ENCODE measurements around the gene QRICH1.

The QRICH1 gene

DNA sequence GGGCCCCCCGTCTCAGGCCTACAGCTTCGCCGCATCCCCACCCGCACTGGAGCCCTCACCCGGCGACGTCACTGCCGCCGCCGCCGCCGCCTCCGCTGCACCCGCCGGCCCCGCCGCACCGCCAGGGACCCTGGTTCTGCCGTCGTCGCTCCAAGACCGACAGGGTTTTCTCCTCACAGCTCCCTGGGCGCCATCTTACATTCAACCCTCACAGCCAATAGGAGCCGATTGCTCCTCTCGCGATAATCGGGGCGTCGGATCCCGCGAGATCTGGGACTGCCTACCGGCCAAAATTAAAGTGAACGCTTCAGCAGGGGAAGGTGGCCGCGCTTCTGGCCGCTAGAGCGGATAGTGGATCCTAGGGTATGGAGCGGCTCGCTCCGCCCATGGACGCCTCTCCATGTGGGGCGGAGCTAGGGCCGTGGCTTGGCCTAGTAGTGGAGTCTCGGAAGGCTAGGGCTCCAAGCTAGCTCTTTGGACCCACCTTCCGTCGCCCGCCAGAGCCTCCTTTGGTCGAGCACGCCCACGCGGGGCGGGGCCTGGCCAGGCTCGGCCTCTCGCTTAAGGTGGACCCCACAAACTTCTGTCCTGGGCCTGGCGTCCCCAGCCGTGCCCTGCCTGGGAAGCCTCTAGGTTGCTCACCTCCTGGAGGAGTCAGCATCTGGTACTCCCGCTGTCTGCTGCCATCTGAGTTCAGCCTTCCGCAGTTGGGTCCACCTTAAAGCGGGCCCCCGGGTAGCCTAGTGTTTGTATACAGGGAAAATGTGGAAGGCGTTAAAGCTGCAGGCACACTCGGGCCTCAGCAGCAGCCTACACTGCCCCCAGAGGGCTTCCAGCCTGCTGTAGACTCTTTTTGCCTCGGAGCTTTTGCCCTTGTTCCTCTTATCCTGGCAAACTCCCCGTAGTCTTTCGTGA is at the start of gene QRICH1:
Gene QRICH1, minus strand, starts transcription at position 219 of the 915 bp plus-strand sequence. CDS start 17,054 bp downstream, outside the sequence.
- DNase-seq, result peak; percentile 93

GRCh38 chr3:49140080-49140479 is 46.2 kb upstream of the QRICH1 start:
- no peak for DNase-seq

DNA sequence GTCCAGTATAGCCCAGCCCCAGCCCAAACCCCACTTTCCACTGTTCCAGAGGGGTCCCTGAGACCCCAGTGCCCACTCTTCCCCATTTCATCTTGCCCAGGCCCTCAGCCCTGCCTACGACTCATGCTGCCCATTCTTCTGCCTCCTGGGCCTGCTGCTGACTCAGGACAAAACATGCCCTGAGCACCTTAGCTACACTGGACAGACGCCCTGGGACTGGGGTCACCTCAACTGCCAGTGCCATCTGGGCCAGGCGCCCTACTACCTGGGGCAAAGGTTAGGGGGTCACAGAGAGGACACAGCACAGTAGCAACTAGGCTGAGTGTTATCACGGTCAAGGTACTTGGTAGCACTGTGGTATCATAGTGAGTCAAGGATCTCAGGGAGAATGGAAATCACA is 41.6 kb upstream of the QRICH1 start:
- DNase-seq, result no peak

DNA sequence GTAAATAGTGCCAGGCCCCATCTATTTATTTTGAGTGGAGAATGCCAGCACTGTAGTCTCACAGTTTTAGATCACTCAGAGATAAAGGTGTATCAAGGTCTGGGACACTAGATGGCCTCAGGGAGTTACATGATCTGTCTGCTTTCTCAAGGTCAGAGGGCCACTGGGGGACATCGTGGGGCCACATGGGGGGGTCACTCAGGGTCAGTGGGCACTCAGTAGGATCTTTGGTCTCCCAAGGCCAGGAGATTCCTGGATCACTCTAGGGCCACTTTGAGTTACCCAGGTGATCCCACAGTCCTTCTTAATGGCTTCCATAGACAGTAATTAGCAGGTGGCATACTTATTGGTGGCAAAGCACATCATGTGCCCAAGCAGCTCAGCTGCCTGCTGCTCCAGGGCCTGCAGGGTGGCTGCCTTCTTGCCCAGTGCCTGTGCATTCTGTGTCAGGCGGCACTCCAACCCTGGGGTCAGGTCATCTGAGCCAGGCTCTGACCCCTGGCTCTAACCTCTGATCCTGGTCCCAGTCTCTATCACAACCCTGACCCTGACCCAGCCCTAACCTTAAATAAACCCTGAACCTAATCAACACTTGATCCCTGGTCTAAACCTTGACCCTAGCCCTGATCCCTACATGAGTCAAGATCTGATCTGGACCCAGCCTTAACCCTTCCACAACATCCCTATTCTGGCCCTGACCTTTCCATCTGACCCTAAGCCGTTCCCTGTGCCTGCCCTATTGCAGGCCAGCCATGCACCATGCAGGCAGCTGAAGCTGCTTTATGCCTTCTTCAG is 40.8 kb upstream of the QRICH1 start:
- no peak for DNase-seq

GRCh38 chr3:49133226-49133951 is 39.5 kb upstream of the QRICH1 start:
- no peak for DNase-seq

DNA sequence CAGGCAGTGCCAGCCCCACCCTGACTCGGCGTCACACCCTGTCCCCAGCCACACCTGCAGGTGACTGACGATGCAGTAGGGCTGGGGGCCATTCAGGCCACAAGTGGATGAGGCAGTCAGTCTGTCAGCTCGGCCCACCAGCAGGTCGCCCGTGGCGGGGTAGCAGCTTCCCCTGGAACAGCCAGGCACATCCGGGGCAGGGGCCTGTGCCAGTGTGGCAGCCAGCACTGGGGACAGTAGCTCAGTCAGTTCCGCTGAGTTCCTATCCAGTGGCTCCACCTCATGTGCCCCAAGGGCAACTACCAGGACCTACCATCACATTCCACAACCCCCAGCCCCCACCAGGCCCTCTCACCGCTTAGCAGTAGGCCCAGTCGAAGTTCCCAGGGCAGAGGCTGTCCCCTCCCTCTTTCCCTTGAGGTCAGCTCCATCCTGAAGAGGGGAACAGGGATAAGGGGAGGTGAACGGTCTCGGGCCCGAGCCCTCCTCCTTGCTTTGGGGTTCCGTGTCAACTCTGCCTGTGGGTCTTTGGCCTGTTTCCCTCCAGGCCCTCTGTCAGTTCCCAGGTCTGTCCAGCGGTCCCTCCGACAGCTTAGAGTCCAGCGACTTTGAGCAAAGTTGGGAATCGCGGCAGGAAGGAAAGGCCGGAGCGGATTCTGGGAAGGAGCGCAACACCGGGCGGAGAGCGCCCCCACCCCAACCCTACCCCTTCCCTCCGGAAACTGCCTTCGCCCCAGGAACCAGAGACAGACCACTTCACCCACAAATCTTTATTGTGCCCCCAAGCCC is 38.8 kb upstream of the QRICH1 start, which contains the start of gene LAMB2:
Gene LAMB2, minus strand, starts transcription at position 614 of the 789 bp plus-strand sequence. Its CDS starts 183 bp downstream, at position 431.
- no peak for DNase-seq

GRCh38 chr3:49132073-49132436 is 38.2 kb upstream of the QRICH1 start:
- DNase-seq, result no peak

- no peak for DNase-seq
Observed at GRCh38 chr3:49131576-49131975, 37.7 kb upstream of the QRICH1 start.

- no peak for DNase-seq
Observed at GRCh38 chr3:49131040-49131439, 37.2 kb upstream of the QRICH1 start.

DNA sequence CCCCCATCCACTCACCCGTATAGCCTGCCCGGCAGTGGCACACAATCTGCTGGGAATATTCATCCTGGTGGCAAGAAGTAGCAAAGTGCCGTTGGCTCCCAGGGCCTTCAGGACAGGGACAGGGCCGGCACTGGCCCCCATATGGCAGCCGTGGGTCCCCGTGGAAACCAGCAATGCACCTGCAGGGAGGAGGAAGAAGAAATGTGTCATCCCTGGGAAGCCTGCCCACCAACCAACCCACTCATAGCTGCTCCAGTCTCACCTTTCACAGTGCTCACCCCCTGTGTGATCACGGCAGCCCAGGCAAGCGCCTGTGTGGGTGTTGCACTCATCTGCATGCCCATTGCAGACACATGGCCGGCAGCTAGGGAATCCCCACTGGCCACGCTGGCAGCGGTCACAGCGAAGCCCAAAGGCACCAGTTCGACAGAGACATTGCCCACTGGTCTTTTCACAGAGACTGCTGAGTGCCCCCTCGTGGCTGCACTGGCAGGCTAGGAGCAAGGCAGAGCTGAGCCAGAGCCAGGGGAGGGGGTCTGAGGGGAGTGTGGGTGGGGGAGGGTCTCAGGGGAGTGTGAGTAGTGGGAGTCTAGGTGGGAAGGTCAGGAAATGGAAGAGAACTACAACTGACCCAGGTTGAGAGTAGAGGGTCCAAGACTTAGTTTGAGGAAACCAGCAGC is 31.3 kb upstream of the QRICH1 start:
- no peak for DNase-seq

- DNase-seq, result no peak
Observed at GRCh38 chr3:49124203-49124602, 30.3 kb upstream of the QRICH1 start.

GRCh38 chr3:49123687-49124086 is 29.8 kb upstream of the QRICH1 start:
- DNase-seq, result no peak

- DNase-seq, result no peak
Observed at GRCh38 chr3:49122886-49123545, 29.1 kb upstream of the QRICH1 start.

- DNase-seq, result no peak
Observed at GRCh38 chr3:49122451-49122850, 28.6 kb upstream of the QRICH1 start.

DNA sequence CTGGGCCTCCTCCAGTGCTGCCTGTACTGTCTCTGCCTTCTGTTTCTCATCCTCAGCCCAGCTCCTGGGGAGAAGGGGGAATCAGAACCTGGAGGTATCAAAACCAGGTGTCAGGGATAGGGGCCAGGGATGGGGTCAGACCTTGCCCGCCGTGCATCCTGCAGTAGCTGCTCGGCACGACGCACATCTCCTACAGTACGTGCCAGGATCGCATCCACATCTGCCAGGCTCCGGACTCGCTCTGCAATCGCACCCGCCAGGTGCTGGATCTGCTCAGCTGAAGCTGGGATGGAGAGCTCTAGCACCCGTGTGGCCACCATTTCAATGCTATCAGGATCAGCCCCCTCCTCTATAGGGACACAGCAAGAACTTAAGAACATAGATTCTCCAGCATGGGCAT is 28.2 kb upstream of the QRICH1 start:
- no peak for DNase-seq

DNA sequence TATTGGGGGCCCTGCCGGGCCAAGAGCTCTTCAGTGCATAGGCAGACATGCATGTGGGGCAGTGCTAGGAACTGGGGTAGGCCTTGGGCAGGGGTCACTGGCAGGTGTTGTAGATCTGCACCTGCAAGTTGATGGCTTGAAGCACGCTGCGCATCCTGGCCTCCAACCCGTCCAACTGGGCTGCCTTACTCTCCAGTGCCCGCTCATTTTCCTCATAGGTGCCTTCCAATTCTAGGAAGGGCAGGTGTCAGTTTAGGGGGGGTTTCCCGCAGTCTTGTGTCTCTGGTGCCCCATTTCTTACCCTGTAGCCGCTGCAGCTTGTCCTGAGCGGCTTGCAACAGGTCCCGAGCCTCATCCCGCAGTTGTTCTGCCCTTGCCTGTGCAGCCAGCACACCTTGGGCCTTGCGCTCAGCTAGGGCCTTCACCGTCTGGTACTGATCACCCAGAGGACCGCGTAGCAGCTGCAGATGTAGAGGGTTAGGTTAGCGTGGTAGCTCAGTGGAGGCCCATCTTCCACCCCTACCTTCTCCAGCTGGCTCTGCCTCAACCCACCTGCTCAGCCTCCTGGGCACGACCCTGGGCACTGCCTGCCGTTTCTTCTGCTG is 27.4 kb upstream of the QRICH1 start:
- no peak for DNase-seq

DNA sequence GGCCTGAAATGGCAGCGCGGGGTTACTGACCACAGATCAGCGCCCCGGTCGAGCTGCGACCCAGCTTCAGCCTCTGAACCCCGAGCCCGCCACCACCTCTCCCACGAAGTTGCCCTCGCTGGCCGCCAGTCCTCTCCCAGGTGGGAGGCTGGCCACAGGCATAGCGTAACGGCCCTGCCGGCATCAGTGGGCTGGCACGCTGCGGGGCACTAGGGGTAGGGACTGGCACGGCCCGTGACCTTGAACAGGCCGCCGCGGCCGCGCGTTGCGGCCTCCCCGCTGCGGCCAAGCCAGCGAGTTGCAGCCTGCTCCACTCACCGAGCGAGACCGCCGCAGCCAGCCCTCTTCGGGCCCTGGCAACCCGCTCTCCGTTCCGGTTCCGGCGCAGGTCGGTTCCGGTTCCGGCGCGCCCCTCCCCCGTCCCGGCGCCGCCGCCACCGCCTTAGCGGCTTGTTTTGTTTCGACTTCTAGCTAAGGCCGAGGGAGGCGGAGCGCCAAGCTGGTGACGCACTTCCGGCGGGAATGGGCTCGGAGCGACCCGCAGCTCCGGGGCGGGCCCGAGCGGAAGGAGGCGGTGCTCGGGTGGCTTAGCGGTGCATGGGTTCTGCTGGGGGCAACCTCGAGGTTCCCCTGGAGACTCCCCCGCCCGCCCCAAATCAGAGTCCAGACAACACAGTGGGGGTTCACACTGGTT is 26.7 kb upstream of the QRICH1 start, which contains the start of gene USP19:
Gene USP19, minus strand, starts transcription at position 386 of the 694 bp plus-strand sequence. CDS start 1,678 bp downstream, outside the sequence.
- peak; percentile 94 for DNase-seq

GRCh38 chr3:49120096-49120437 is 26.2 kb upstream of the QRICH1 start:
- DNase-seq, result no peak

DNA sequence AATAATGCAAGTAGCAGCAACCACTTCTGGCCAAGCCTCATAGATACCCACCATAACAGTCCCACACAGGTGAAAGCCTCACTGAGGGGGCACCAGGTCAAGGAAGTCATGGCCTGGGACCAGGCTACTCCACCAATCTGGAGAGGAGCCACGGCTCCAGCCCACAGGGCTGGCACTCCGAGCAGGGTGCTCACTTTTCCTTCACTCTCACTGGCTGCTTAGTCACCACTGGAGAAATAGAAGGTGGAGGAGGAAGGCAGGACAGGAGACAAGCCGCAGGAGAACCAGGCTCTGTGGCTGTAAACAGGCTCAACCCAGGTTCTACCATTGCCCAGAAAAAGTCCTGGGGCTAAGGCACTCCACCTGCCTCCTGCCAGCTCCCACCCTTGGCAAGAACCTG is 25.6 kb upstream of the QRICH1 start:
- DNase-seq, result no peak

DNA sequence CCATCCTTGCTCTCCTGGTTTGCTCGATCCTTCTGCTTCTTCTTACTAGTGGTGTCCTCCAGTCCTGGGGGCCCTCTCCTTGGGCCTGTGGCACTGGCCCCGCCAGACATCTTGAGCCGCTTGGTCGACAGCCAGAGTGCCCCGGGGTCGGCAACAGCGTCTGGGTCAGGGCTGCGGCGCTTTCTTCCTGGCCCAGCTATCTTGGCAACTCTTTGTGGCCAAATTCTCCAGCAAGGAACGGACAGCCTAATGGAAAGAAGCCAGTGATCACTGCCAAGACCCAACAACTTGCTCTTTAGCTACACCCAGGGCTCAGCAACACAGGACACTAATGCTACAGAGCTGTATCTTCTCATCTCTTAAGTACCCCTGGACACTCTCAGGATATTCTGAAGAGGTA is 25.2 kb upstream of the QRICH1 start:
- DNase-seq, result no peak
